ENCODE data around the gene ZNF837. TPM values are rescaled to one million over a fixed set of nuclear protein-coding genes. Genes with fewer than 3 reads are reported as not detected.

ZNF837 gene
- total RNA-seq, 1 experiment from 2014 or later = 3.3 TPM

DNA sequence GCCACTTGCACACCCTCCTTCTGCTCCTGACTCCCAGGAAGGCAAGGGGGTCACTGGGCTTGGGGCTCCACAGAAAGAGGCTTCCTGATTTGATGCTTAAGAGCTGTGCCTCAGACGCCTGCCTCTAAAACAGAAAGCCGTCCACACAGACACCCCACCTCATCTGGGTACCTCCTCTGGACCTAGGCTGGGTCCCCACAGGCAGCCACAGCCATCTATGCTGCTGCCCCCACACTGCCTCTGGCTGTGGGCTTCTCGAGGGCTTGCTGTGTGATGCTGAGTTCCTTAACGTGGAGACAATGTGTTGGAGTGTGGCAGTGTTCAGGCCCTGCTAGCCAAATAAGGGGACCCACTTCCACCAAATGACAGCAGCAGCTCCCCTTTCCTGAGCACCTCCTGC, 62.5 kb downstream of the ZNF837 start:
- H3K79me2 ChIP-seq (ENCODE audit: low read depth) = no peaks in the 10 kb centered on the region
- no peak overlapping the region for H3K27ac ChIP-seq
- no peaks in the 10 kb centered on the region for H4K20me1 ChIP-seq (ENCODE audit: insufficient read depth)
- no peaks in the 10 kb centered on the region for H3K4me1 ChIP-seq (replicated peaks; ENCODE audit: insufficient read depth)
- no peaks in the 10 kb centered on the region for H3K36me3 ChIP-seq (ENCODE audit: low read depth)
- H3K4me3 ChIP-seq = no peak overlapping the region
- DNase-seq = no peak
- TF ChIP-seq, protein P1, sequence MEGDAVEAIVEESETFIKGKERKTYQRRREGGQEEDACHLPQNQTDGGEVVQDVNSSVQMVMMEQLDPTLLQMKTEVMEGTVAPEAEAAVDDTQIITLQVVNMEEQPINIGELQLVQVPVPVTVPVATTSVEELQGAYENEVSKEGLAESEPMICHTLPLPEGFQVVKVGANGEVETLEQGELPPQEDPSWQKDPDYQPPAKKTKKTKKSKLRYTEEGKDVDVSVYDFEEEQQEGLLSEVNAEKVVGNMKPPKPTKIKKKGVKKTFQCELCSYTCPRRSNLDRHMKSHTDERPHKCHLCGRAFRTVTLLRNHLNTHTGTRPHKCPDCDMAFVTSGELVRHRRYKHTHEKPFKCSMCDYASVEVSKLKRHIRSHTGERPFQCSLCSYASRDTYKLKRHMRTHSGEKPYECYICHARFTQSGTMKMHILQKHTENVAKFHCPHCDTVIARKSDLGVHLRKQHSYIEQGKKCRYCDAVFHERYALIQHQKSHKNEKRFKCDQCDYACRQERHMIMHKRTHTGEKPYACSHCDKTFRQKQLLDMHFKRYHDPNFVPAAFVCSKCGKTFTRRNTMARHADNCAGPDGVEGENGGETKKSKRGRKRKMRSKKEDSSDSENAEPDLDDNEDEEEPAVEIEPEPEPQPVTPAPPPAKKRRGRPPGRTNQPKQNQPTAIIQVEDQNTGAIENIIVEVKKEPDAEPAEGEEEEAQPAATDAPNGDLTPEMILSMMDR (conservative IDR thresholded peaks at IDR 0.05) = no peak
- TF ChIP-seq EZH2 (IDR thresholded peaks at IDR 0.05; ENCODE audit: low read depth) = no peak
- no peaks in the 10 kb centered on the region for H3K9me2 ChIP-seq (ENCODE audit: insufficient read depth)
- H3K4me2 ChIP-seq = no peak overlapping the region
- no TSS peak for BruUV-seq (replicated peaks)
- peaks cover 6% of the 10 kb centered on the region; the same call in 1 of the 2 replicates for H3F3A ChIP-seq (ENCODE audit: insufficient read depth, low read depth)
- POLR2A ChIA-PET (ENCODE audit: unreplicated experiment) = no interaction called here
- no peak overlapping the region for H2AFZ ChIP-seq
- intact Hi-C loops (cut with micrococcal nuclease; ENCODE audit: unreplicated experiment) = no loop called here
- H3K27me3 ChIP-seq (ENCODE audit: insufficient read depth, low read depth) = no peaks in the 10 kb centered on the region
- no peaks in the 10 kb centered on the region for H3K9me3 ChIP-seq (ENCODE audit: insufficient read depth, low read depth)
- CTCF ChIA-PET = no interaction called here

Small RNA genes lying within 50 kb of the gene (microRNA-seq; reads per million reads assigned to microRNA genes)
- gene MIR4754 (ENCODE audit: borderline number of aligned reads, borderline replicate concordance) (not detected), gene MIR6806 (ENCODE audit: borderline number of aligned reads, borderline replicate concordance) (not detected)

Other genes with a start within 250 kb of the ZNF837 start
- gene ZNF329, start 230.2 kb downstream of the ZNF837 start, total RNA-seq (2021) = 10.6 and 16.1 TPM in 2 replicates
- 34.3 and 36.4 TPM in 2 replicates for gene ZNF274, start 198.0 kb downstream of the ZNF837 start, total RNA-seq (2021)
- gene ZNF544, start 152.1 kb downstream of the ZNF837 start, total RNA-seq (2021) = 29.5 and 32.7 TPM in 2 replicates
- gene ZNF8, start 102.1 kb downstream of the ZNF837 start, total RNA-seq (2021) = 6.2 and 6.4 TPM in 2 replicates
- gene ERVK3-1, start 75.7 kb downstream of the ZNF837 start, total RNA-seq (2021) = 19.4 and 21.3 TPM in 2 replicates
- 0.08 TPM in 1 of 2 replicates, not detected in the other for gene ZSCAN22, start 54.0 kb downstream of the ZNF837 start, total RNA-seq (2021)
- gene A1BG, start 27.5 kb downstream of the ZNF837 start, total RNA-seq (2021) = 2.5 and 4.5 TPM in 2 replicates
- gene ZNF497, start 18.3 kb downstream of the ZNF837 start, total RNA-seq (2021) = 7.2 and 8.6 TPM in 2 replicates
- gene RPS5, start 6.2 kb upstream of the ZNF837 start, total RNA-seq (2021) = 941 and 961 TPM in 2 replicates
- gene RNF225, start 14.6 kb upstream of the ZNF837 start, total RNA-seq (2021) = 0.61 and 0.68 TPM in 2 replicates
- 13.5 and 18.8 TPM in 2 replicates for gene ZNF584, start 27.6 kb upstream of the ZNF837 start, total RNA-seq (2021)
- 1.5 and 2.1 TPM in 2 replicates for gene ZNF132, start 59.1 kb upstream of the ZNF837 start, total RNA-seq (2021)
- gene ZNF324B, start 70.6 kb upstream of the ZNF837 start, total RNA-seq (2021) = 4.3 and 6.1 TPM in 2 replicates
- 5.9 and 8.1 TPM in 2 replicates for gene ZNF324, start 86.0 kb upstream of the ZNF837 start, total RNA-seq (2021)
- 11.0 and 16.5 TPM in 2 replicates for gene ZNF446, start 95.3 kb upstream of the ZNF837 start, total RNA-seq (2021)
- gene SLC27A5, start 131.0 kb upstream of the ZNF837 start, total RNA-seq (2021) = 8.4 and 9.2 TPM in 2 replicates
- gene ZBTB45, start 138.8 kb upstream of the ZNF837 start, total RNA-seq (2021) = 8.1 and 8.9 TPM in 2 replicates
- gene TRIM28, start 163.0 kb upstream of the ZNF837 start, total RNA-seq (2021) = 311 and 322 TPM in 2 replicates
- gene CHMP2A, start 174.1 kb upstream of the ZNF837 start, total RNA-seq (2021) = 149 and 186 TPM in 2 replicates
- gene UBE2M, start 177.6 kb upstream of the ZNF837 start, total RNA-seq (2021) = not detected in 2 replicates
- gene MZF1, start 192.3 kb upstream of the ZNF837 start, total RNA-seq (2021) = not detected in 2 replicates

All from PC-9 (cell line).